MG63 (cell line): Measurements from ENCODE around the gene DGLUCY. TPM values are rescaled to one million over a fixed set of nuclear protein-coding genes. Genes with fewer than 3 reads are reported as not detected.
"Not testable (repeated sequence)": the region's sequence is repeated elsewhere in the genome, so short reads cannot be mapped to it uniquely, and the experiment has no call there.

Experiments used
- DNase-seq: peaks from one replicate; pipeline ENCODE4 v3.0.0-alpha.2; 2020
- H3K27me3 ChIP-seq: fragments of 250-450 bp; sonication (Bioruptor Pico); 2 replicates; pipeline ENCODE4 v1.5.1; 2020; ENCODE audit warnings: mild to moderate bottlenecking, moderate library complexity
- H3K36me3 ChIP-seq: fragments of 250-450 bp; sonication (Bioruptor Pico); 2 replicates; pipeline ENCODE4 v1.5.1; 2020; ENCODE audit warnings: mild to moderate bottlenecking, moderate library complexity
- H3K4me3 ChIP-seq: fragments of 250-450 bp; sonication (Bioruptor Pico); 2 replicates; pipeline ENCODE4 v1.5.1; 2020; ENCODE audit warnings: mild to moderate bottlenecking, moderate library complexity
- H3K9me3 ChIP-seq: fragments of 250-450 bp; sonication (Bioruptor Pico); 2 replicates; pipeline ENCODE4 v1.5.1; 2020; ENCODE audit warnings: mild to moderate bottlenecking, moderate library complexity
- total RNA-seq: library from RNA; depleted of rRNA; stranded (reverse); fragments of >200 nt; shearing (Covaris generic); gene quantifications from 2 replicates; pipeline ENCODE4 v1.2.3, GENCODE V29; 2014; ENCODE audit warnings: low replicate concordance

The DGLUCY gene
- total RNA-seq, 1 experiment from 2014 or later: 18.3 TPM

GRCh38 chr14:91124406-91125270 is 10.8 kb downstream of the DGLUCY start:
- not testable (repeated sequence) for H3K36me3 ChIP-seq, H3K9me3 ChIP-seq, H3K4me3 ChIP-seq, DNase-seq, H3K27me3 ChIP-seq

- DNase-seq: no peak
- Histone ChIP-seq H3K36me3 (peaks cover 9% of the 10 kb centered on the region; the same call in 1 of the 2 replicates), H3K27me3 (no peaks in the 10 kb centered on the region), H3K4me3 (no peak overlapping the region), H3K9me3 (no peaks in the 10 kb centered on the region)
Measured at GRCh38 chr14:91125271-91125660, 11.4 kb downstream of the DGLUCY start.

DNA sequence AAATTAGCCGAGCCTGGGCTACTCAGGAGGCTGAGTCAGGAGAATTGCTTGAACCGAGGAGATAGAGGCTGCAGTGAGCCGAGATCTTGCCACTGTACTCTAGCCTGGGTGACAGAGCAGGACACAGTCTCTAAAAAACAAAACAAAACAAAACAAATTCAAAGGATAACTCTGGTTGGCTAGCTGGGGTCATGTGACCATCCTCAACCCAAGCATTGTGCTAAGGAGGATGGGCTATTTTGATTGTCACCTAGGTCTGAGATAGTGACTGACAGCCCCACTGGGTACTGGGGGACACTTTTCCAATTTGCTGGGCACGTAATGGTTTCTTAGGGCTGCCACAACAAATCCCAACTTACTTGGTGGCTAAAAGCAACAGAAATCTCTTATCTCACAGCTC is 11.9 kb downstream of the DGLUCY start:
- peaks cover 9% of the 10 kb centered on the region; the same call in 1 of the 2 replicates for H3K36me3 ChIP-seq
- H3K27me3 ChIP-seq: no peaks in the 10 kb centered on the region
- H3K4me3 ChIP-seq: no peak overlapping the region
- H3K9me3 ChIP-seq: no peaks in the 10 kb centered on the region
- no peak for DNase-seq

GRCh38 chr14:91126761-91127160 is 12.9 kb downstream of the DGLUCY start:
- H3K36me3 ChIP-seq: peaks cover 9% of the 10 kb centered on the region; the same call in 1 of the 2 replicates
- H3K27me3 ChIP-seq: no peaks in the 10 kb centered on the region
- DNase-seq: no peak
- H3K9me3 ChIP-seq: no peaks in the 10 kb centered on the region
- no peak overlapping the region for H3K4me3 ChIP-seq

GRCh38 chr14:91127401-91127801 is 13.5 kb downstream of the DGLUCY start:
- no peaks in the 10 kb centered on the region for H3K27me3 ChIP-seq
- no peak for DNase-seq
- H3K9me3 ChIP-seq: no peaks in the 10 kb centered on the region
- no peak overlapping the region for H3K4me3 ChIP-seq
- H3K36me3 ChIP-seq: peaks cover 9% of the 10 kb centered on the region; the same call in 1 of the 2 replicates

- Histone ChIP-seq H3K27me3 (no peaks in the 10 kb centered on the region), H3K36me3 (peaks cover 9% of the 10 kb centered on the region; the same call in 1 of the 2 replicates), H3K9me3 (no peaks in the 10 kb centered on the region), H3K4me3 (no peak overlapping the region)
- no peak for DNase-seq
Measured at GRCh38 chr14:91127924-91128323, 14.1 kb downstream of the DGLUCY start.

DNA sequence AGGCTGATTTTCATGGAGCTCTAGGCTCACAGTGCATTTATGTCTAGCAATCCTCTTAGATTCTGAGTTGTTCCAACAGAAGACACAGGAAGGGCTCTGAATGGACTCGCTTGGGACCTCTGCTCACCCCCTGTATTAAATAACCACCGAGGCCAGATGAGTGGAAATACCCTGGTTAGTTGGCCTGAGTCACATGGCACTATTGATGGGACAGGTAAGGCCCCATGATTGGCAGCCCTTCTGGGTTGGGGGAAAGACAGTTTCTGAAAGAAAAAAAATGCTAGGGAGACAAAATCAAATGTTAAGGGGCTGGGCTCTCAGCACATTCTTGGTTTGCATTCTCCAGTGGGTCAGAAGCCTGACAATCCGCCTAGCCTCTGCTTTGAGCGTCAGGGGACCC is 14.8 kb downstream of the DGLUCY start:
- no peak for DNase-seq
- H3K9me3 ChIP-seq: no peaks in the 10 kb centered on the region
- peaks cover 9% of the 10 kb centered on the region; the same call in 1 of the 2 replicates for H3K36me3 ChIP-seq
- H3K27me3 ChIP-seq: no peaks in the 10 kb centered on the region
- H3K4me3 ChIP-seq: no peak overlapping the region

DNA sequence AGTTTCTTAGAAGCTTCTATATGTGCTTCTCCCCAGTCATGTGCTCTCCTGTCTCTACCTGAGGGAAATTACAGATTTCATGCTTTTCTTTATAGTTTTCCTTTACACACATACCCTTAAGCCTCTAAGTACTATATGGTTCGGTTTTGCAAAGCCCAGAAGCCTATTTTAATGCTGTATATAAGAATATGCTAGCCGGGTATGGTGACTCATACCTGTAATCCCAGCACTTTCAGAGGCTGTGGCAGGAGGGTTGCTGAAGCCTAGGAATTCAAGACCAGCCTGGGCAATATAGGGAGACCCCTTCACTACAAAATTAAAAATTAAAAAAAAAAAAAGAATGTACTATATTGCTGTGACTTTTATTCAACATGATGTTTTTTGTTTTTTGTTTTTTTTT is 15.4 kb downstream of the DGLUCY start:
- no peaks in the 10 kb centered on the region for H3K9me3 ChIP-seq
- H3K27me3 ChIP-seq: no peaks in the 10 kb centered on the region
- no peak for DNase-seq
- peaks cover 9% of the 10 kb centered on the region; the same call in 1 of the 2 replicates for H3K36me3 ChIP-seq
- H3K4me3 ChIP-seq: no peak overlapping the region

DNA sequence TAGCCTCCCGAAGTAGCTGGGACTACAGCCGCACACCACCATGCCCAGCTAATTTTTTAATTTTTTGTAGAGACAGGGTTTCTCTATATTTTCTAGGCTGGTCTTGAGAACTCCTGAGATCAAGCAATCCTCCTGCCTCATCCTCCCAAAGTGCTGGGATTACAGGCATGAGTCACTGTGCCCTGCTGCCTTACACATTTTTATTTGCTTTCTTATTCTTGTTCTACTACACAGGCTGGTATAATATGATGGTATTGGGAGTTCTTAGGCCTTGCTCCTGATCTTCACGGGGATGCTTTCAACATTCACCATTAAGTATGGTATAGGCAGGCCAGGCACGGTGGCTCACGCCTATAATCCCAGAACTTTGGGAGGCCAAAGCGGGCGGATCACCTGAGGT is 21.2 kb downstream of the DGLUCY start:
- Histone ChIP-seq H3K27me3 (no peaks in the 10 kb centered on the region), H3K36me3 (no peaks in the 10 kb centered on the region), H3K4me3 (no peak overlapping the region), H3K9me3 (no peaks in the 10 kb centered on the region)
- DNase-seq: no peak

GRCh38 chr14:91138511-91139359 is 24.9 kb downstream of the DGLUCY start:
- H3K27me3 ChIP-seq: no peaks in the 10 kb centered on the region
- H3K4me3 ChIP-seq: no peak overlapping the region
- DNase-seq: no peak
- H3K9me3 ChIP-seq: no peaks in the 10 kb centered on the region
- H3K36me3 ChIP-seq: no peaks in the 10 kb centered on the region

GRCh38 chr14:91139776-91140175 is 25.9 kb downstream of the DGLUCY start:
- no peak overlapping the region for H3K4me3 ChIP-seq
- no peak for DNase-seq
- H3K9me3 ChIP-seq: no peaks in the 10 kb centered on the region
- no peaks in the 10 kb centered on the region for H3K27me3 ChIP-seq
- no peaks in the 10 kb centered on the region for H3K36me3 ChIP-seq

GRCh38 chr14:91140672-91141071 is 26.8 kb downstream of the DGLUCY start:
- no peaks in the 10 kb centered on the region for H3K27me3 ChIP-seq
- H3K36me3 ChIP-seq: no peaks in the 10 kb centered on the region; the same call in 1 of the 2 replicates
- H3K9me3 ChIP-seq: no peaks in the 10 kb centered on the region
- no peak overlapping the region for H3K4me3 ChIP-seq
- no peak for DNase-seq

GRCh38 chr14:91142214-91142668 is 28.4 kb downstream of the DGLUCY start:
- H3K36me3 ChIP-seq: no peaks in the 10 kb centered on the region; the same call in 1 of the 2 replicates
- H3K9me3 ChIP-seq: no peaks in the 10 kb centered on the region
- H3K27me3 ChIP-seq: no peaks in the 10 kb centered on the region
- no peak overlapping the region for H3K4me3 ChIP-seq
- DNase-seq: no peak

DNA sequence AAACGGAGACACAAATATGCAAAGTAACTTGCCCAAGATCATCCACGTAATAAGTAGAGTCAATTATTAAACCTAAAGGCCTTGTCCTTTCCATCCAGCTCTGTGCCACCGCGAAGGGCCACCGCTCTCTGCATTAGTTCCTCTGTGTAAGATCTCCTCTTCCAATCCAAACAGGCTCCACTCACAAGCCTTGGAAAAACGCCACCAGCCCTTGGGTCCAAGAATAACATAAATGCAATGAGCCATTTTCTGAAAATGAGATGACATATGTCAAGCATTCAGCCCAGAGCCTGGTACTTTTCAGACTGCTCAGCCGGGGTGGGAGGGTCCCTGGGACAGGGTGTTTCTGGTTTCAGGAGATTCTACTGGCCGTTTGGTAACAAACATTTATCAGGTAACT is 30.0 kb downstream of the DGLUCY start:
- no peaks in the 10 kb centered on the region for H3K27me3 ChIP-seq
- H3K9me3 ChIP-seq: no peaks in the 10 kb centered on the region
- H3K36me3 ChIP-seq: no peaks in the 10 kb centered on the region; the same call in 1 of the 2 replicates
- DNase-seq: peak; percentile 61
- H3K4me3 ChIP-seq: no peak overlapping the region

DNA sequence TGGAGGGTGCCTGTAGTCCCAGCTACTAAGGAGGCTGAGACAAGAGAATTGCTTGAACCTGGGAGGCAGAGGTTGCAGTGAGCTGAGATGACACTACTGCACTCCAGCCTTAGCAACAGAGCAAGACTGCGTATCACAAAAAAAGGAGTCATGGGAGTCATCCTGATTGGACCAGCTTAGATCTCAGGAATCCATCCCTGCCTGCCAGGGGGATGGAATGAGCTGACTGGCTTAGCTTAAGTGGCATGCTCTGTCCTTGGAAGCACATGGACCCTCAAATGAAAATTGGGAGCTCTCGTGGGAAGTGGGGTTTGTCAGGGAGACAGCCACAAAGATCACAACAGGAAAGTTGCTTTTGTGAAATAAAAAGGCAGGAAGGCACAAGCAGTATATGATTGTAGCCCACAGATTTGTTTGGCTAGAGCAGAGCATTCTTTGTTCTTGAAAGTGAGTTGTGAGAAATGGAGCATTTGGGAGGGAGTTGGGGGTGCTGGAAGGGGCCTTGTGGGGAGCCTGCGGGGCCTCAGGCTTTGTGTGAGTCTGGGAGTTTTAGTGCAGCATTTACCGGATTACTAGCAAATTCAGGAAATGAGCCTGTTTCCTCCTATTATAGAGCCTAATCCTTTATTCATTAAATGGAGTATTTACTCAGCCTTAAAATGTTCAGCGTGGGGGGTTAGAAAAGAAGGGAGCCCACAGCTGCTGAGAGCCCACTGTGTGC is 30.7 kb downstream of the DGLUCY start:
- H3K27me3 ChIP-seq: no peaks in the 10 kb centered on the region
- DNase-seq: peak; percentile 43
- no peak overlapping the region for H3K4me3 ChIP-seq
- no peaks in the 10 kb centered on the region; the same call in 1 of the 2 replicates for H3K36me3 ChIP-seq
- H3K9me3 ChIP-seq: no peaks in the 10 kb centered on the region

DNA sequence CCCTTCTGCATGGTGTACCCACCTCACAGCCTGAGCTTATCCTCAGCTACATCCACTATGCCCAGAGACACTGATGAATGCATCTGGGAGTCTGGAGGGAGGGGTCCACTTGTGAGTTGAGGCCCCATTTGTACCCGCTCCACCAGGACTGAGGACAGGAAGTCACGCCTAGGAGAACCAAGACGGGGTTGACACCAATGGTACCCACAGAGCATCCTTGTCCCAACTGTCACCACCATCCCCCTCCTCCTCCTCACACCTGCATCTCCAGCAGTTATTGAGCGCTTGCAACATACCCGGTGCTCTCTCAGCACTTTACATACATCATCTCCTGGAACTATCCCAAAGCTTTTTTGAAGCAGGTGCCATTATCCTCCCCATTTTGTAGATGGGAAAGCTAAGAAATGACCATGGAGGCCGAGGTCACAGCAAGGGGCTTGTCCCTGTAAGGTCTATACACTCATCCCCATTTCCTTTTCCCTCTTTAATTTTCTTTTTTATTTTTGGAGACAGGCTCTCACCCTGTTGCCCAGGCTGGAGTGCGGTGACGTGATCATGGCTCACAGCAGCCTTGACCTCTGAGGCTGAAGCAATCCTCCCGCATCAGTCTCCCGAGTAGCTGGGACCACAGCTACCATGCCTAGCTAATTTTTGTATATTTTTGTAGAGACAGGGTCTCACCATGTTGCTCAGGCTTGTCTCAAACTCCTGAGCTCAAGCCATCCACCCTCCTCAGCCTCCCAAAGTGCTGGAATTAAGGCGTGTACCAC is 31.7 kb downstream of the DGLUCY start:
- H3K27me3 ChIP-seq: no peaks in the 10 kb centered on the region
- no peaks in the 10 kb centered on the region for H3K9me3 ChIP-seq
- DNase-seq: no peak
- H3K36me3 ChIP-seq: no peaks in the 10 kb centered on the region; the same call in 1 of the 2 replicates
- no peak overlapping the region for H3K4me3 ChIP-seq
